Small intestine (tissue), 16 donors: Measurements from ENCODE around the gene MTR. TPM values are rescaled to one million over a fixed set of nuclear protein-coding genes. Genes with fewer than 3 reads are reported as not detected.
A peak's percentile ranks its signal among the peaks of the same experiment; 100 is the strongest.

Experiments
- DNase-seq, 2 donors: peaks; one replicate each; pipeline versions ENCODE4 v3.0.0 to v3.0.0-alpha.2; 2013
- FAIRE-seq: peaks from 2 replicates; lab custom pipeline; 2012; peaks lifted over from hg19 to GRCh38; lab: Jason Lieb, UNC
- H3K27ac ChIP-seq, 3 donors: one replicate each; pipeline ENCODE4 v1.5.1; 2013; ENCODE audit warnings: low read length in 2 of 3, mild to moderate bottlenecking in 2 of 3, control low read depth in 1 of 3, inconsistent platforms in 1 of 3, low read depth in 1 of 3, moderate library complexity in 1 of 3
- H3K27me3 ChIP-seq, 3 donors: one replicate each; pipeline ENCODE4 v1.6.1; 2013; ENCODE audit warnings: low read length in 3 of 3, inconsistent platforms in 1 of 3; ENCODE audit not compliant: control insufficient read depth in 3 of 3, insufficient read depth in 3 of 3
- H3K36me3 ChIP-seq, 3 donors: one replicate each; pipeline ENCODE4 v1.6.1; 2013; ENCODE audit warnings: low read length in 3 of 3, inconsistent platforms in 1 of 3, low read depth in 1 of 3, mild to moderate bottlenecking in 1 of 3, moderate library complexity in 1 of 3; ENCODE audit not compliant: control insufficient read depth in 3 of 3, insufficient read depth in 2 of 3
- H3K4me1 ChIP-seq, 3 donors: one replicate each; pipeline ENCODE4 v1.6.1; 2013; ENCODE audit warnings: low read length in 2 of 3, inconsistent platforms in 1 of 3, low read depth in 1 of 3, mild to moderate bottlenecking in 1 of 3, moderate library complexity in 1 of 3; ENCODE audit not compliant: control insufficient read depth in 3 of 3, insufficient read depth in 2 of 3
- H3K4me3 ChIP-seq, 3 donors: one replicate each; pipeline ENCODE4 v1.5.1; 2013; ENCODE audit warnings: low read length in 3 of 3, control low read depth in 1 of 3, inconsistent platforms in 1 of 3, low read depth in 1 of 3, mild to moderate bottlenecking in 1 of 3, moderate library complexity in 1 of 3
- H3K9me3 ChIP-seq, 2 donors: one replicate each; pipeline ENCODE4 v1.6.1; 2013; ENCODE audit warnings: low read depth in 1 of 2, low read length in 1 of 2; ENCODE audit not compliant: control insufficient read depth in 2 of 2, insufficient read depth in 1 of 2
- WGBS, 3 donors: extraction: QIAGEN DNeasy Blood & Tissue Kit; methylation state at CpG; one replicate each; pipeline ENCODE4 v1.1.7; 2013; 5-methylcytosine and 5-hydroxymethylcytosine counted together
- long read RNA-seq, 10 donors: transcript quantifications; one replicate each; lab custom pipeline, GENCODE V29; 2026
- polyA plus RNA-seq, 4 donors: library from polyadenylated mRNA; stranded (reverse) in 3 of 4; unstranded in 1 of 4; fragments of 200-250 nt in 3 of 4; fragments of 120-200 nt in 1 of 4; gene quantifications; one replicate each; pipeline versions ENCODE4 v1.2.1 to v1.2.3, GENCODE V29; 2013
- donor health status: healthy with polysubstance abuse.
- donor health status: control.
- donor health status: control.
- donor health status: Bipolar disorder and iron deficiency.
- donor health status: healthy.

MTR gene
- 10 to 100 TPM in 1 of 4 donors, 1 to 10 TPM in 3; 2.2 to 17.8 (median 4.5) TPM for polyA plus RNA-seq
- long read RNA-seq, donor 1 = 0 reads
- long read RNA-seq, donor 2 = 0 reads
- long read RNA-seq, donor 3, full-length matches to known transcripts = 1 of 1 reads
- long read RNA-seq, donor 3, partial matches to known transcripts = 0 of 1 reads
- long read RNA-seq, donor 3, other reads (novel, unspliced or antisense) = 0 of 1 reads
- long read RNA-seq, donor 4 = 0 reads
- long read RNA-seq, donor 5 = 0 reads
- long read RNA-seq, donor 6, full-length matches to known transcripts = 2 of 19 reads
- long read RNA-seq, donor 6, partial matches to known transcripts = 17 of 19 reads
- long read RNA-seq, donor 6, other reads (novel, unspliced or antisense) = 0 of 19 reads
- long read RNA-seq, donor 7 = 0 reads
- long read RNA-seq, donor 8 = 0 reads
- long read RNA-seq, donor 9 = 0 reads
- long read RNA-seq, donor 10, full-length matches to known transcripts = 1 of 1 reads
- long read RNA-seq, donor 10, partial matches to known transcripts = 0 of 1 reads
- long read RNA-seq, donor 10, other reads (novel, unspliced or antisense) = 0 of 1 reads

GRCh38 chr1:236795035-236795756 lies at the start of gene MTR:
Gene MTR, plus strand, starts transcription at chr1:236795292. Its CDS starts 412 bp downstream, at chr1:236795704.
- Histone ChIP-seq H3K9me3 (no peaks in the 10 kb centered on the region), H3K4me1 (peaks cover 0 to 5% (median 2%) of the 10 kb centered on the region in 3 donors), H3K27ac (peak within 1 kb of the TSS; percentile 82 to 99 (median 94)), H3K36me3 (no peaks in the 10 kb centered on the region), H3K4me3 (peak within 1 kb of the TSS; percentile 70 to 96 (median 79)), H3K27me3 (no peaks in the 10 kb centered on the region)
- WGBS, 3 donors = 0% methylated on average over 61 to 67 of the region's 67 CpGs
- DNase-seq (peak; percentile 98 to 99), FAIRE-seq (no peak)

GRCh38 chr1:236746785-236747184 lies 48.3 kb upstream of the MTR start:
- no peak for FAIRE-seq
- no peaks in the 10 kb centered on the region for H3K9me3 ChIP-seq
- DNase-seq = no peak
- no peak overlapping the region for H3K27ac ChIP-seq
- no peaks in the 10 kb centered on the region for H3K36me3 ChIP-seq
- no peak overlapping the region for H3K4me3 ChIP-seq
- no peaks in the 10 kb centered on the region for H3K4me1 ChIP-seq
- peaks cover 0 to 1% (median 0%) of the 10 kb centered on the region in 3 donors for H3K27me3 ChIP-seq
- WGBS, 3 donors = 79 to 84% (median 83%) methylated on average over 5 of the region's 5 CpGs

- Histone ChIP-seq H3K4me1 (no peaks in the 10 kb centered on the region), H3K9me3 (no peaks in the 10 kb centered on the region), H3K4me3 (no peak overlapping the region), H3K27me3 (peaks cover 0 to 1% (median 0%) of the 10 kb centered on the region in 3 donors), H3K36me3 (no peaks in the 10 kb centered on the region), H3K27ac (no peak overlapping the region)
- FAIRE-seq = no peak
- DNase-seq = no peak
- 78 to 86% (median 84%) methylated on average over 6 of the region's 6 CpGs for WGBS, 3 donors
Measured at GRCh38 chr1:236747311-236747985, 47.6 kb upstream of the MTR start.

- no peak for FAIRE-seq
- 68 to 72% (median 68%) methylated on average over 5 of the region's 5 CpGs for WGBS, 3 donors
- Histone ChIP-seq H3K4me3 (no peak overlapping the region), H3K9me3 (no peaks in the 10 kb centered on the region), H3K27ac (no peak overlapping the region), H3K4me1 (no peaks in the 10 kb centered on the region), H3K36me3 (no peaks in the 10 kb centered on the region), H3K27me3 (peaks cover 0 to 1% (median 0%) of the 10 kb centered on the region in 3 donors)
- no peak for DNase-seq
Measured at GRCh38 chr1:236748268-236748870, 46.7 kb upstream of the MTR start.

- 54 to 88% (median 61%) methylated on average over 3 of the region's 3 CpGs for WGBS, 3 donors
- Histone ChIP-seq H3K27ac (no peak overlapping the region), H3K4me1 (no peaks in the 10 kb centered on the region), H3K4me3 (no peak overlapping the region), H3K9me3 (no peaks in the 10 kb centered on the region), H3K36me3 (no peaks in the 10 kb centered on the region), H3K27me3 (peaks cover 0 to 1% (median 0%) of the 10 kb centered on the region in 3 donors)
- no peak for DNase-seq
- FAIRE-seq = no peak
Measured at GRCh38 chr1:236750928-236751327, 44.2 kb upstream of the MTR start.

- Histone ChIP-seq H3K4me3 (no peak overlapping the region), H3K36me3 (no peaks in the 10 kb centered on the region), H3K9me3 (no peaks in the 10 kb centered on the region), H3K4me1 (no peaks in the 10 kb centered on the region), H3K27me3 (peaks cover 0 to 1% (median 0%) of the 10 kb centered on the region in 3 donors), H3K27ac (no peak overlapping the region)
- DNase-seq (no peak), FAIRE-seq (no peak)
- WGBS, 3 donors = 84 to 89% (median 86%) methylated on average over 16 of the region's 16 CpGs
Measured at GRCh38 chr1:236751385-236751784, 43.7 kb upstream of the MTR start.

- Histone ChIP-seq H3K9me3 (no peaks in the 10 kb centered on the region), H3K4me1 (no peaks in the 10 kb centered on the region), H3K4me3 (no peak overlapping the region), H3K27me3 (peaks cover 0 to 1% (median 0%) of the 10 kb centered on the region in 3 donors), H3K27ac (no peak overlapping the region), H3K36me3 (no peaks in the 10 kb centered on the region)
- FAIRE-seq = no peak
- WGBS, 3 donors = 70 to 73% (median 71%) methylated on average over 4 of the region's 4 CpGs
- no peak for DNase-seq
Measured at GRCh38 chr1:236751935-236752334, 43.2 kb upstream of the MTR start.
